BJ (cell line): ENCODE results near the gene PCYT1A. TPM values are rescaled to one million over a fixed set of nuclear protein-coding genes. Genes with fewer than 3 reads are reported as not detected.
"Not testable (repeated sequence)": the region's sequence is repeated elsewhere in the genome, so short reads cannot be mapped to it uniquely, and the experiment has no call there.

Source experiments
- CTCF ChIA-PET: fragments of 350-600 bp; formaldehyde crosslinking; extraction: SDS; loops from one replicate; lab custom pipeline; 2021; ENCODE audit warnings: antibody characterized with exemption, inconsistent platforms; lab: Yijun Ruan, JAX
- POLR2A ChIA-PET: fragments of 300-600 bp; sonication (Branson Sonifier 250); formaldehyde crosslinking; extraction: SDS; loops from one replicate; lab custom pipeline; 2021; ENCODE audit warnings: antibody characterized with exemption; lab: Charles Lee
- DNase-seq: peaks from one replicate; pipeline ENCODE4 v3.0.0-alpha.2; 2011; ENCODE audit warnings: low read depth
- H3K27me3 ChIP-seq: 2 replicates; pipeline ENCODE4 v1.6.0; 2011; ENCODE audit warnings: low read length; ENCODE audit not compliant: control insufficient read depth, insufficient read depth
- H3K36me3 ChIP-seq: 2 replicates; pipeline ENCODE4 v1.5.1; 2011; ENCODE audit warnings: low read length; ENCODE audit not compliant: control insufficient read depth, insufficient read depth
- H3K4me3 ChIP-seq: 2 replicates; pipeline ENCODE4 v1.5.1; 2011; ENCODE audit warnings: low read depth, mild to moderate bottlenecking, control low read depth, low read length
- CTCF ChIP-seq: IDR thresholded peaks from 2 replicates; pipeline ENCODE4 v1.5.1; 2011; ENCODE audit warnings: low read depth, mild to moderate bottlenecking, control low read depth, inconsistent platforms, low read length, moderate library complexity; ENCODE audit not compliant: insufficient read depth
- polyA plus RNA-seq: library from polyadenylated mRNA; depleted of rRNA; stranded (reverse); fragments of >200 nt; gene quantifications from 2 replicates; pipeline ENCODE4 v1.2.3, GENCODE V29; 2011

Gene PCYT1A
- polyA plus RNA-seq, 1 experiment: 75.0 TPM

DNA sequence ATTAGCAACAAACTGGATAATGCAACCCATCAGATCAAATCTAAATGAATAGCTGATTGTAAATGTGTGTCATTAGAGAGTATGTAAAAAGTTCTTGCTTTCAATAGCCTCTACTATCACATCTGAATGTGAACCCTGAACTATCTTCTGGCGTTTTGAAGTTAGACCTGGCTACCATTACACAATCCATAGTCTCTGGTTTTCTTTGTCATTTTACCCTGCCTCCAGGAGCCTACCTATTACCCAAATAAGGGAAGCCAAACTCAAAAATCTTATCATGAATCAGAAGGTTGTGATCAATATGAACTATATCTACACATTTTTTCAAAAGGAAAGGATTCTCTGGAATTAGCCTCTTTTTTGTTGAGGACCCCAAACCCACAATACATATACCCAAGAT lies 31.8 kb downstream of the PCYT1A start:
- POLR2A ChIA-PET: interaction anchor here (0.6 kb wide), 1 partner anchor 174 kb away, joined by 5 read pairs; no protein-coding TSS in a partner anchor
- DNase-seq: no peak
- CTCF ChIA-PET: interaction anchor here (0.9 to 4.1 kb wide), 4 partner anchors 185 to 267 kb away, joined by 3 to 42 read pairs (median 12); partner anchors contain the start of gene SMCO1
- no peak for TF ChIP-seq CTCF
- Histone ChIP-seq H3K27me3 (no peaks in the 10 kb centered on the region), H3K36me3 (no peaks in the 10 kb centered on the region), H3K4me3 (no peak overlapping the region)

DNA sequence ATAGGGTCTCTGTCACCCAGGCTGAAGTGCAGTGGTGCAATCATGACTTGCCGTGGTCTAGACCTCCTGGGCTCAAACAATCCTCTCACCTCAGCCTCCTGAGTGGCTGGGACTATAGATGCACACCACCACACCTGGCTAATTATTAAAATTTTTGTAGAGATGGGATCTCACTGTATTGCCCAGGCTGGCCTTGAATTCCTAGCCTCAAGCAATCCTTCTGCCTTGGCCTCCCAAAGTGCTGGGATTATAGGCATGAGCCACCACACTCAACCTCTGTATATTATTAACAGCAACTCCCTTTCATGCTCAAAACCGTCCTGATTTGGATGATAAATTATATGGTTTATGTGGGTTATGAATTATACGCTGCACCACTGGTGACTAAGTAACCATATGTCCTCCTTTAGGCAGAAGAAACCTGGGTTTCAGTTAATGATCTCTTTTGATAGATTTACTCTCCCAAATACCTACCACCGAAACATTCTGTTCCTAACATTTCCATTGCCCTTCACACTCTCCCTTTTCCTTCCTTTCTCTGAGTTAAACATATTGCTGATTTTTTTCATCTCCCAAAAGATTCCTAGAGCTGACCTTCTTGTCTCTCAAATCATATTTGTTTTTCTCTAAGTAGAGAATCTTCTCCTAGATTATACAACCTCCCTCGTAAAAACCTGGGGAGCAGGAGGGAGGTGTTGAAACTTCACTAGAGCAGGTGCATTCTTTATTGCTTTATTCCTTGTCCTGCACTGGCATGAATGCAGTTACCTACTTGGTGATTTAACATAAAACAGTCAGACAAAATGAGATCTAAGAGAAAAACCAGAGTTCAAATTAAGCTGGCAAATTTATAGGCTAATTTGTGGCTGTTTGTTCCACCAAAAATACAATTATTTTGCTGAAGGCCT lies 32.9 kb downstream of the PCYT1A start:
- ChIA-PET POLR2A (no interaction called here), CTCF (interaction anchor here (0.9 to 4.1 kb wide), 13 partner anchors 10 to 430 kb away, joined by 3 to 42 read pairs (median 5); partner anchors contain the start of gene SMCO1)
- no peaks in the 10 kb centered on the region for H3K27me3 ChIP-seq
- no peak for TF ChIP-seq CTCF
- no peak for DNase-seq
- no peaks in the 10 kb centered on the region for H3K36me3 ChIP-seq
- H3K4me3 ChIP-seq: no peak overlapping the region

DNA sequence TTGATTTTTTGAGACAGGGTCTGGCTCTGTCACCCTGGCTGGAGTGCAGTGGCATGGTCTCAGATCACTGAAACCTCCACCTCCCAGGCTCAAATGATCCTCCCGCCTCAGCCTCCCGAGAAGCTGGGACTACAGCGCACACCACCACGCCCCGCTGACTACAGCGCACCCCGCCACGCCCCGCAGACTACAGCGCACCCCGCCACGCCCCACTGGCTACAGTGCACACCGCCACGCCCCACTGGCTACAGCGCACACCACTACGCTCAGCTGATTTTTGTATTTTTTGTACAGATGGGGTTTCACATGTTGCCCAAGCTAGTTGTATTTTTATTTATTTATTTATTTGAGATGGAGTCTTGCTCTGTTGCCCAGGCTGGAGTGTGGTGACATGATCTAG lies 35.6 kb downstream of the PCYT1A start:
- ChIA-PET CTCF (interaction anchor here (1.0 to 4.1 kb wide), 3 partner anchors 271 to 277 kb away, joined by 3 to 42 read pairs (median 6); no protein-coding TSS in a partner anchor), POLR2A (no interaction called here)
- peaks cover 5% of the 10 kb centered on the region for H3K36me3 ChIP-seq
- DNase-seq: no peak
- H3K27me3 ChIP-seq: no peaks in the 10 kb centered on the region
- no peak for TF ChIP-seq CTCF
- H3K4me3 ChIP-seq: no peak overlapping the region

DNA sequence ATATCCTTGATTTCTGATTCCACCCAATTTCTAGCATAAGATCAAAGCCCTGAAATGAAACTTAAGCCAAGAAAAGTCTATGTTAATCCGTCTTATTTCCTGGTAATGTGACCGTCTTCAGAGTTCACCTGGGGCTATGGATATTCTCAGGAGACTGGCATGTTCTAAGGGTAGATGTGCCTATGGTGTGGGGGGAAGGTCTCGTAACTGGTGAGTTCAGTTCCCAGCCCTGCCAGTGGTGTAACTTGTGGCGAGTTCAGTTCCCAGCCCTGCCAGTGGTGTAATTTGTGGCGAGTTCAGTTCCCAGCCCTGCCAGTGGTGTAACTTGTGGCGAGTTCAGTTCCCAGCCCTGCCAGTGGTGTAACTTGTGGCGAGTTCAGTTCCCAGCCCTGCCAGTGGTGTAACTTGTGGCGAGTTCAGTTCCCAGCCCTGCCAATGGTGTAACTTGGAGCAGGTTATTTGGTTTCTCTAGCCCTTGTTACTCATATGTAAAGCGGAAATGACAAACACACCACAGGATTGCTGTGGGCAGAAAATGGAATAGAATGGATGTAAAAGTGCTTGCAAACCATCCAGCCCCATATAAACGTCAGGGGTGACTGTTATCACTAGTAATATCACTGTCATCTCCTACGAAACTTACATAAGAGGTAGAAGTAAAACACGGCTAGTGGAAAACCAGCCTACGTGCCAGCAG lies 40.8 kb downstream of the PCYT1A start:
- no peak for TF ChIP-seq CTCF
- no peak overlapping the region for H3K4me3 ChIP-seq
- peak; percentile 43 for DNase-seq
- ChIA-PET POLR2A (interaction anchor here (0.7 kb wide), 1 partner anchor 327 kb away, joined by 12 read pairs; no protein-coding TSS in a partner anchor), CTCF (no interaction called here)
- H3K27me3 ChIP-seq: no peaks in the 10 kb centered on the region
- peaks cover 7% of the 10 kb centered on the region for H3K36me3 ChIP-seq

GRCh38 chr3:196244166-196244565 lies 43.4 kb downstream of the PCYT1A start:
- H3K36me3 ChIP-seq, H3K4me3 ChIP-seq, POLR2A ChIA-PET, DNase-seq, H3K27me3 ChIP-seq, CTCF ChIA-PET: not testable (repeated sequence)
